H9 (cell line): ENCODE results near the gene STRN. TPM values are rescaled to one million over a fixed set of nuclear protein-coding genes. Genes with fewer than 3 reads are reported as not detected.

Experiments used
- DNase-seq: peaks from one replicate; pipeline ENCODE4 v3.0.0-alpha.2; 2017
- H2AFZ ChIP-seq: one replicate; pipeline ENCODE4 v1.6.1; 2013; ENCODE audit warnings: mild to moderate bottlenecking, low read length, control low read depth, moderate library complexity
- H2AK5ac ChIP-seq: 2 replicates; pipeline ENCODE4 v1.6.1; 2013; ENCODE audit warnings: low read length, control low read depth, mixed read lengths; ENCODE audit not compliant: insufficient read length
- H2BK120ac ChIP-seq: one replicate; pipeline ENCODE4 v1.6.1; 2013; ENCODE audit warnings: low read depth, mild to moderate bottlenecking, low read length, control low read depth, inconsistent platforms; ENCODE audit not compliant: poor library complexity, severe bottlenecking
- H2BK12ac ChIP-seq: 2 replicates; pipeline ENCODE4 v1.6.1; 2013; ENCODE audit warnings: low read length, control low read depth, mixed read lengths, low read depth; ENCODE audit not compliant: insufficient read length
- H2BK15ac ChIP-seq: 2 replicates; pipeline ENCODE4 v1.6.1; 2013; ENCODE audit warnings: low read depth, low read length, control low read depth
- H2BK20ac ChIP-seq: one replicate; pipeline ENCODE4 v1.6.1; 2013; ENCODE audit warnings: low read depth, mild to moderate bottlenecking, low read length, control low read depth, inconsistent platforms; ENCODE audit not compliant: poor library complexity, severe bottlenecking
- H2BK5ac ChIP-seq: 2 replicates; pipeline ENCODE4 v1.6.1; 2013; ENCODE audit warnings: low read length, control low read depth, mixed read lengths; ENCODE audit not compliant: insufficient read length
- H3K14ac ChIP-seq: 2 replicates; pipeline ENCODE4 v1.6.1; 2013; ENCODE audit warnings: low read length, control low read depth; ENCODE audit not compliant: insufficient read depth
- H3K18ac ChIP-seq: 2 replicates; pipeline ENCODE4 v1.6.1; 2013; ENCODE audit warnings: low read depth, mild to moderate bottlenecking, mixed read lengths, low read length, control low read depth; ENCODE audit not compliant: insufficient read length
- H3K23ac ChIP-seq: 2 replicates; pipeline ENCODE4 v1.6.1; 2013; ENCODE audit warnings: low read length, control low read depth, mixed read lengths, low read depth; ENCODE audit not compliant: insufficient read length
- H3K23me2 ChIP-seq: 2 replicates; pipeline ENCODE4 v1.6.1; 2013; ENCODE audit warnings: low read depth, mild to moderate bottlenecking, mixed read lengths, low read length, control low read depth; ENCODE audit not compliant: insufficient read length, poor library complexity, severe bottlenecking
- H3K27ac ChIP-seq: 2 replicates; pipeline ENCODE4 v1.5.1; 2013; ENCODE audit warnings: low read length, control low read depth, mixed read lengths, low read depth; ENCODE audit not compliant: insufficient read length
- H3K27me3 ChIP-seq: 2 replicates; pipeline ENCODE4 v1.6.1; 2013; ENCODE audit warnings: low read length, control low read depth, inconsistent platforms; ENCODE audit not compliant: insufficient read depth
- H3K4ac ChIP-seq: 2 replicates; pipeline ENCODE4 v1.6.1; 2013; ENCODE audit warnings: low read depth, mild to moderate bottlenecking, control low read depth, inconsistent platforms, low read length, moderate library complexity
- H3K4me1 ChIP-seq: 2 replicates; pipeline ENCODE4 v1.6.1; 2013; ENCODE audit warnings: low read length, control low read depth, inconsistent platforms; ENCODE audit not compliant: insufficient read depth
- H3K4me2 ChIP-seq: 2 replicates; pipeline ENCODE4 v1.6.1; 2013; ENCODE audit warnings: low read length, control low read depth, mixed read lengths; ENCODE audit not compliant: insufficient read length, insufficient read depth
- H3K56ac ChIP-seq: 2 replicates; pipeline ENCODE4 v1.6.1; 2013; ENCODE audit warnings: low read depth, mild to moderate bottlenecking, mixed read lengths, low read length, control low read depth; ENCODE audit not compliant: insufficient read length
- H3K79me1 ChIP-seq: 2 replicates; pipeline ENCODE4 v1.6.1; 2013; ENCODE audit warnings: low read depth, mild to moderate bottlenecking, moderate library complexity, low read length, control low read depth, inconsistent platforms; ENCODE audit not compliant: insufficient read depth, poor library complexity, severe bottlenecking
- H3K79me2 ChIP-seq: 2 replicates; pipeline ENCODE4 v1.6.1; 2013; ENCODE audit warnings: low read length, control low read depth, inconsistent platforms; ENCODE audit not compliant: insufficient read depth
- H3K9ac ChIP-seq: 2 replicates; pipeline ENCODE4 v1.6.1; 2013; ENCODE audit warnings: low read length, control low read depth, mixed read lengths; ENCODE audit not compliant: insufficient read length; ENCODE audit errors: extremely low read depth
- H3K9me3 ChIP-seq: one replicate; pipeline ENCODE4 v1.6.1; 2013; ENCODE audit warnings: low read depth, low read length, inconsistent platforms; ENCODE audit not compliant: control insufficient read depth
- H3T11ph ChIP-seq: one replicate; pipeline ENCODE4 v1.6.1; 2013; ENCODE audit warnings: mild to moderate bottlenecking, low read length, control low read depth, inconsistent platforms
- H4K20me1 ChIP-seq: one replicate; pipeline ENCODE4 v1.6.1; 2013; ENCODE audit not compliant: control insufficient read depth, insufficient read length, insufficient read depth
- H4K5ac ChIP-seq: 2 replicates; pipeline ENCODE4 v1.6.1; 2013; ENCODE audit warnings: low read depth, mild to moderate bottlenecking, mixed read lengths, low read length, control low read depth; ENCODE audit not compliant: insufficient read length
- H4K8ac ChIP-seq: replicated peaks from 2 replicates; pipeline ENCODE4 v1.6.1; 2013; ENCODE audit warnings: low read length, control low read depth, mixed read lengths, low read depth; ENCODE audit not compliant: insufficient read length
- H4K91ac ChIP-seq: 2 replicates; pipeline ENCODE4 v1.6.1; 2013; ENCODE audit warnings: low read depth, mild to moderate bottlenecking, moderate library complexity, mixed read lengths, low read length, control low read depth; ENCODE audit not compliant: insufficient read length
- H3K27ac Mint-ChIP-seq, 3 experiments: 2 replicates in 2 of 3; 3 replicates in 1 of 3; pipeline ENCODE4 v1.8.0; 2020 to 2021; ENCODE audit warnings: mixed read lengths in 3 of 3, mild to moderate bottlenecking in 1 of 3, moderate library complexity in 1 of 3
- H3K27me3 Mint-ChIP-seq: 2 replicates; pipeline ENCODE4 v1.8.0; 2021; ENCODE audit warnings: low read depth, mild to moderate bottlenecking, moderate library complexity, mixed read lengths
- H3K36me3 Mint-ChIP-seq, 3 experiments: 2 replicates in 2 of 3; 3 replicates in 1 of 3; pipeline ENCODE4 v1.8.0; 2020 to 2021; ENCODE audit warnings: low read depth in 3 of 3, mixed read lengths in 3 of 3; ENCODE audit not compliant: insufficient read depth in 1 of 3
- H3K4me1 Mint-ChIP-seq, 2 experiments: 2 replicates each; pipeline ENCODE4 v1.8.0; 2020; ENCODE audit warnings: mixed read lengths in 2 of 2
- H3K4me3 Mint-ChIP-seq, 2 experiments: 2 replicates in 1 of 2; 3 replicates in 1 of 2; pipeline ENCODE4 v1.8.0; 2020 to 2021; ENCODE audit warnings: mild to moderate bottlenecking in 2 of 2, mixed read lengths in 2 of 2, moderate library complexity in 1 of 2
- H3K9me3 Mint-ChIP-seq, 2 experiments: 2 replicates in 1 of 2; 3 replicates in 1 of 2; pipeline ENCODE4 v1.8.0; 2020; ENCODE audit warnings: mild to moderate bottlenecking in 2 of 2, mixed read lengths in 2 of 2, moderate library complexity in 1 of 2
- CTCF ChIP-seq: fragments of 200-600 bp; sonication (generic); conservative IDR thresholded peaks from 3 replicates; pipeline ENCODE4 v1.8.0; 2021; ENCODE audit warnings: antibody characterized with exemption, mild to moderate bottlenecking
- WGBS: extraction: QIAGEN DNeasy Blood & Tissue Kit; methylation state at CpG from one replicate; pipeline ENCODE4 v1.1.7; 2013; ENCODE audit warnings: missing lambda C conversion rate, low lambda C conversion rate, mixed read lengths; ENCODE audit not compliant: insufficient read length; ENCODE audit errors: extremely low coverage; 5-methylcytosine and 5-hydroxymethylcytosine counted together
- total RNA-seq: library from RNA; stranded (reverse); gene quantifications from 2 replicates; pipeline ENCODE4 v1.2.1, GENCODE V29; 2021

The STRN gene
- total RNA-seq, 1 experiment from 2014 or later, result 31.7 TPM

- DNase-seq, result no peak
- Histone ChIP-seq H3K23me2 (no peaks in the 10 kb centered on the region), H2BK5ac (no peak overlapping the region), H3K18ac (no peak overlapping the region), H2BK20ac (no peak overlapping the region), H2BK15ac (no peak overlapping the region), H3K4me1 (no peaks in the 10 kb centered on the region), H2AFZ (no peak overlapping the region), H4K8ac (no peak overlapping the region), H3K14ac (no peak overlapping the region), H3K56ac (no peak overlapping the region), H4K20me1 (no peaks in the 10 kb centered on the region), H3K79me1 (no peaks in the 10 kb centered on the region), H3K9ac (no peak overlapping the region), H3K27me3 (no peaks in the 10 kb centered on the region), H2AK5ac (no peak overlapping the region), H3T11ph (no peak overlapping the region), H3K27ac (no peak overlapping the region), H2BK120ac (no peak overlapping the region), H3K4ac (no peak overlapping the region), H3K23ac (no peak overlapping the region), H3K9me3 (no peaks in the 10 kb centered on the region), H3K4me2 (no peak overlapping the region), H4K91ac (no peak overlapping the region), H4K5ac (no peak overlapping the region), H2BK12ac (no peak overlapping the region), H3K79me2 (no peaks in the 10 kb centered on the region)
- no peak overlapping the region for H3K4me3 Mint-ChIP-seq
- peaks cover 18 to 49% (median 37%) of the 10 kb centered on the region in 3 experiments for H3K36me3 Mint-ChIP-seq
- WGBS, result no CpG with 5 or more reads among the region's 1 CpG
- peak overlapping the region in 1 of 3 experiments; percentile 25; a peak in 3 of 7 replicates for H3K27ac Mint-ChIP-seq
- no peaks in the 10 kb centered on the region for H3K9me3 Mint-ChIP-seq
- H3K27me3 Mint-ChIP-seq, result no peaks in the 10 kb centered on the region
- H3K4me1 Mint-ChIP-seq, result peaks cover 4% of the 10 kb centered on the region in 2 experiments; a peak in 3 of 4 replicates
- no peak for TF ChIP-seq CTCF
These were observed 107.0 kb downstream of the STRN start for GRCh38 chr2:36859366-36859792.
